Measurements from ENCODE around the gene PIGQ. TPM values are rescaled to one million over a fixed set of nuclear protein-coding genes. Genes with fewer than 3 reads are reported as not detected.

Gene PIGQ
- total and polyA plus RNA-seq, 2 experiments from 2014 or later, result 30.2 to 62.3 TPM

- Histone ChIP-seq H3K4me3 (no peak overlapping the region), H2AFZ (no peak overlapping the region), H3K27ac (ENCODE audit: low read depth) (no peak overlapping the region), H3K27me3 (ENCODE audit: insufficient read depth) (no peaks in the 10 kb centered on the region), H3K4me2 (no peak overlapping the region), H3K36me3 (ENCODE audit: insufficient read depth) (no peaks in the 10 kb centered on the region), H3K9me2 (ENCODE audit: insufficient read depth) (no peaks in the 10 kb centered on the region), H4K20me1 (replicated peaks; ENCODE audit: insufficient read depth) (peaks cover 42% of the 10 kb centered on the region), H3F3A (replicated peaks; ENCODE audit: low read depth) (0 out of 2 replicates have a peak, but pooled peaks cover 8% of the 10 kb centered on the region), H3K79me2 (replicated peaks; ENCODE audit: insufficient read depth) (peaks cover 72% of the 10 kb centered on the region), H3K4me1 (ENCODE audit: insufficient read depth) (peaks cover 6% of the 10 kb centered on the region; the same call in 1 of the 2 replicates)
- no peak for ATAC-seq
- H3K9me3 Mint-ChIP-seq, result no peaks in the 10 kb centered on the region; the same call in 2 of the 3 replicates
- H3K36me3 Mint-ChIP-seq (ENCODE audit: low read depth), result peaks cover 4% of the 10 kb centered on the region; the same call in 2 of the 3 replicates
- no peak overlapping the region for H3K27ac Mint-ChIP-seq
- H3K4me1 Mint-ChIP-seq, result peaks cover 20% of the 10 kb centered on the region
- DNase-seq (ENCODE audit: low spot score), result no peak
- peaks cover 8% of the 10 kb centered on the region for H3K27me3 Mint-ChIP-seq (ENCODE audit: insufficient read depth, low read depth, poor library complexity)
- TF ChIP-seq, protein P1, sequence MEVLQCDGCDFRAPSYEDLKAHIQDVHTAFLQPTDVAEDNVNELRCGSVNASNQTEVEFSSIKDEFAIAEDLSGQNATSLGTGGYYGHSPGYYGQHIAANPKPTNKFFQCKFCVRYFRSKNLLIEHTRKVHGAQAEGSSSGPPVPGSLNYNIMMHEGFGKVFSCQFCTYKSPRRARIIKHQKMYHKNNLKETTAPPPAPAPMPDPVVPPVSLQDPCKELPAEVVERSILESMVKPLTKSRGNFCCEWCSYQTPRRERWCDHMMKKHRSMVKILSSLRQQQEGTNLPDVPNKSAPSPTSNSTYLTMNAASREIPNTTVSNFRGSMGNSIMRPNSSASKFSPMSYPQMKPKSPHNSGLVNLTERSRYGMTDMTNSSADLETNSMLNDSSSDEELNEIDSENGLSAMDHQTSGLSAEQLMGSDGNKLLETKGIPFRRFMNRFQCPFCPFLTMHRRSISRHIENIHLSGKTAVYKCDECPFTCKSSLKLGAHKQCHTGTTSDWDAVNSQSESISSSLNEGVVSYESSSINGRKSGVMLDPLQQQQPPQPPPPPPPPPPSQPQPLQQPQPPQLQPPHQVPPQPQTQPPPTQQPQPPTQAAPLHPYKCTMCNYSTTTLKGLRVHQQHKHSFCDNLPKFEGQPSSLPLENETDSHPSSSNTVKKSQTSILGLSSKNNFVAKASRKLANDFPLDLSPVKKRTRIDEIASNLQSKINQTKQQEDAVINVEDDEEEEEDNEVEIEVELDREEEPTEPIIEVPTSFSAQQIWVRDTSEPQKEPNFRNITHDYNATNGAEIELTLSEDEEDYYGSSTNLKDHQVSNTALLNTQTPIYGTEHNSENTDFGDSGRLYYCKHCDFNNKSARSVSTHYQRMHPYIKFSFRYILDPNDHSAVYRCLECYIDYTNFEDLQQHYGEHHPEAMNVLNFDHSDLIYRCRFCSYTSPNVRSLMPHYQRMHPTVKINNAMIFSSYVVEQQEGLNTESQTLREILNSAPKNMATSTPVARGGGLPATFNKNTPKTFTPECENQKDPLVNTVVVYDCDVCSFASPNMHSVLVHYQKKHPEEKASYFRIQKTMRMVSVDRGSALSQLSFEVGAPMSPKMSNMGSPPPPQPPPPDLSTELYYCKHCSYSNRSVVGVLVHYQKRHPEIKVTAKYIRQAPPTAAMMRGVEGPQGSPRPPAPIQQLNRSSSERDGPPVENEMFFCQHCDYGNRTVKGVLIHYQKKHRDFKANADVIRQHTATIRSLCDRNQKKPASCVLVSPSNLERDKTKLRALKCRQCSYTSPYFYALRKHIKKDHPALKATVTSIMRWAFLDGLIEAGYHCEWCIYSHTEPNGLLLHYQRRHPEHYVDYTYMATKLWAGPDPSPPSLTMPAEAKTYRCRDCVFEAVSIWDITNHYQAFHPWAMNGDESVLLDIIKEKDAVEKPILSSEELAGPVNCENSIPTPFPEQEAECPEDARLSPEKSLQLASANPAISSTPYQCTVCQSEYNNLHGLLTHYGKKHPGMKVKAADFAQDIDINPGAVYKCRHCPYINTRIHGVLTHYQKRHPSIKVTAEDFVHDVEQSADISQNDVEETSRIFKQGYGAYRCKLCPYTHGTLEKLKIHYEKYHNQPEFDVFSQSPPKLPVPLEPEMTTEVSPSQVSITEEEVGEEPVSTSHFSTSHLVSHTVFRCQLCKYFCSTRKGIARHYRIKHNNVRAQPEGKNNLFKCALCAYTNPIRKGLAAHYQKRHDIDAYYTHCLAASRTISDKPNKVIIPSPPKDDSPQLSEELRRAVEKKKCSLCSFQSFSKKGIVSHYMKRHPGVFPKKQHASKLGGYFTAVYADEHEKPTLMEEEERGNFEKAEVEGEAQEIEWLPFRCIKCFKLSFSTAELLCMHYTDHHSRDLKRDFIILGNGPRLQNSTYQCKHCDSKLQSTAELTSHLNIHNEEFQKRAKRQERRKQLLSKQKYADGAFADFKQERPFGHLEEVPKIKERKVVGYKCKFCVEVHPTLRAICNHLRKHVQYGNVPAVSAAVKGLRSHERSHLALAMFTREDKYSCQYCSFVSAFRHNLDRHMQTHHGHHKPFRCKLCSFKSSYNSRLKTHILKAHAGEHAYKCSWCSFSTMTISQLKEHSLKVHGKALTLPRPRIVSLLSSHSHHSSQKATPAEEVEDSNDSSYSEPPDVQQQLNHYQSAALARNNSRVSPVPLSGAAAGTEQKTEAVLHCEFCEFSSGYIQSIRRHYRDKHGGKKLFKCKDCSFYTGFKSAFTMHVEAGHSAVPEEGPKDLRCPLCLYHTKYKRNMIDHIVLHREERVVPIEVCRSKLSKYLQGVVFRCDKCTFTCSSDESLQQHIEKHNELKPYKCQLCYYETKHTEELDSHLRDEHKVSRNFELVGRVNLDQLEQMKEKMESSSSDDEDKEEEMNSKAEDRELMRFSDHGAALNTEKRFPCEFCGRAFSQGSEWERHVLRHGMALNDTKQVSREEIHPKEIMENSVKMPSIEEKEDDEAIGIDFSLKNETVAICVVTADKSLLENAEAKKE (CRISPR knock-in tag; IDR thresholded peaks at IDR 0.05), result no peak
- no peak for TF ChIP-seq POLR2AphosphoS5 (IDR thresholded peaks at IDR 0.05; ENCODE audit: low read depth)
- no peak for TF ChIP-seq EZH2 (IDR thresholded peaks at IDR 0.05; ENCODE audit: low read depth, unreplicated experiment)
- no peak for TF ChIP-seq REST (IDR thresholded peaks at IDR 0.05; ENCODE audit: unreplicated experiment)
- TF ChIP-seq JUNB (IDR thresholded peaks at IDR 0.05; ENCODE audit: unreplicated experiment), result no peak
- no peak for TF ChIP-seq STAT1 (IDR thresholded peaks at IDR 0.05; ENCODE audit: unreplicated experiment)
- no peak for TF ChIP-seq ZNF114 (CRISPR knock-in tag; IDR thresholded peaks at IDR 0.05)
- TF ChIP-seq, protein P2, sequence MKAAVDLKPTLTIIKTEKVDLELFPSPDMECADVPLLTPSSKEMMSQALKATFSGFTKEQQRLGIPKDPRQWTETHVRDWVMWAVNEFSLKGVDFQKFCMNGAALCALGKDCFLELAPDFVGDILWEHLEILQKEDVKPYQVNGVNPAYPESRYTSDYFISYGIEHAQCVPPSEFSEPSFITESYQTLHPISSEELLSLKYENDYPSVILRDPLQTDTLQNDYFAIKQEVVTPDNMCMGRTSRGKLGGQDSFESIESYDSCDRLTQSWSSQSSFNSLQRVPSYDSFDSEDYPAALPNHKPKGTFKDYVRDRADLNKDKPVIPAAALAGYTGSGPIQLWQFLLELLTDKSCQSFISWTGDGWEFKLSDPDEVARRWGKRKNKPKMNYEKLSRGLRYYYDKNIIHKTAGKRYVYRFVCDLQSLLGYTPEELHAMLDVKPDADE (IDR thresholded peaks at IDR 0.05), result no peak
- TF ChIP-seq CTCF (conservative IDR thresholded peaks at IDR 0.05; ENCODE audit: low read depth in 2 of 2), result no peak
- no peak for TF ChIP-seq NANOG (IDR thresholded peaks at IDR 0.05; ENCODE audit: borderline replicate concordance)
- no peak for TF ChIP-seq ZNF331 (CRISPR knock-in tag; IDR thresholded peaks at IDR 0.05; ENCODE audit: low read depth)
- TF ChIP-seq CREB1 (CRISPR knock-in tag; IDR thresholded peaks at IDR 0.05; ENCODE audit: low read depth), result no peak
- TF ChIP-seq EZH2phosphoT487 (IDR thresholded peaks at IDR 0.05; ENCODE audit: unreplicated experiment), result no peak
- peak overlapping the region; percentile 86; the same call in 1 of the 3 replicates for H3K4me3 Mint-ChIP-seq
Measured at GRCh38 chr16:530111-530817, 39.5 kb upstream of the PIGQ start.

Data from GM23338 (cell line).